ENCODE measurements around the gene IHH. TPM values are rescaled to one million over a fixed set of nuclear protein-coding genes. Genes with fewer than 3 reads are reported as not detected.

IHH gene
- total and polyA plus RNA-seq, 2 of the 8 experiments (the other 6 are each of a cell fraction or from before 2014, with no cell fraction given): 0.03 TPM; not detected in 1

GRCh38 chr2:219087848-219088247, 27.1 kb upstream of the IHH start:
- no peak overlapping the region for H3K4me2 ChIP-seq (ENCODE audit: insufficient read depth in 1 of 2, low read depth in 2 of 2, low read length in 2 of 2)
- H4K20me1 ChIP-seq (replicated peaks in 1 of 2; ENCODE audit: control insufficient read depth in 1 of 2, insufficient read depth in 2 of 2, low read length in 2 of 2): peaks cover 0 to 2% of the 10 kb centered on the region in 2 experiments
- no peak overlapping the region for H2BK5ac ChIP-seq (ENCODE audit: low read depth, low read length)
- no peaks in the 10 kb centered on the region for H3K79me1 ChIP-seq (ENCODE audit: low read depth, low read length)
- H2BK12ac ChIP-seq (ENCODE audit: low read depth, low read length): no peak overlapping the region
- H3K9ac ChIP-seq (replicated peaks in 1 of 4; ENCODE audit: extremely low read depth in 1 of 4, low read depth in 3 of 4, low read length in 3 of 4): no peak overlapping the region
- no peak overlapping the region for H4K91ac ChIP-seq (replicated peaks; ENCODE audit: insufficient read length, low read length)
- H3K79me2 ChIP-seq (ENCODE audit: control insufficient read depth in 1 of 2, insufficient read depth in 2 of 2, low read length in 2 of 2): no peaks in the 10 kb centered on the region
- H2AK5ac ChIP-seq (ENCODE audit: low read depth, low read length): no peak overlapping the region
- H2AFZ ChIP-seq (ENCODE audit: low read length): no peak overlapping the region
- H3K4ac ChIP-seq (replicated peaks; ENCODE audit: insufficient read length, low read depth, low read length): no peak overlapping the region
- WGBS, 2 experiments (ENCODE audit: extremely low coverage in 1 of 2, insufficient coverage in 1 of 2, insufficient read length in 1 of 2, insufficient replicate concordance in 2 of 2, low coverage in 1 of 2, low lambda C conversion rate in 2 of 2, missing lambda C conversion rate in 1 of 2): 83% methylated on average over 1 of the region's 1 CpG; no CpG with 5 or more reads in 1 of the 2 experiments
- H3K27me3 ChIP-seq (replicated peaks in 1 of 4; ENCODE audit: control insufficient read depth in 3 of 4, extremely low read depth in 1 of 4, insufficient read depth in 3 of 4, low read length in 3 of 4): no peaks in the 10 kb centered on the region
- H3K4me3 ChIP-seq (ENCODE audit: extremely low read depth in 1 of 4, insufficient read depth in 2 of 4, low read depth in 3 of 4, low read length in 4 of 4): no peak overlapping the region
- no peak overlapping the region for H3K14ac ChIP-seq (ENCODE audit: insufficient read length)
- no peak overlapping the region for H2BK120ac ChIP-seq (replicated peaks; ENCODE audit: low read depth, low read length)
- FAIRE-seq (no peak), DNase-seq (ENCODE audit: low read depth in 1 of 2, low spot score in 2 of 2) (no peak)
- no peak overlapping the region for H3K56ac ChIP-seq (replicated peaks; ENCODE audit: insufficient read length, low read depth, low read length)
- no peaks in the 10 kb centered on the region for H3K4me1 ChIP-seq (replicated peaks in 1 of 4; ENCODE audit: control insufficient read depth in 3 of 4, insufficient read depth in 4 of 4, low read length in 3 of 4)
- no peak overlapping the region for H2BK15ac ChIP-seq (ENCODE audit: low read length)
- H3K27ac ChIP-seq (ENCODE audit: low read depth, low read length): no peak overlapping the region
- no peaks in the 10 kb centered on the region for H3K36me3 ChIP-seq (ENCODE audit: control insufficient read depth in 2 of 4, insufficient read depth in 4 of 4, low read length in 3 of 4)
- ChIA-PET POLR2A (ENCODE audit: partially characterized antibody) (no interaction called here), CTCF (ENCODE audit: partially characterized antibody) (interaction anchor here (0.6 to 62.8 kb wide), 8 partner anchors 9 to 266 kb away, joined by 3 to 1777 read pairs (median 9); no protein-coding TSS in a partner anchor)
- no peak overlapping the region for H3K18ac ChIP-seq (ENCODE audit: extremely low read depth, low read length)
- no peaks in the 10 kb centered on the region for H3K23me2 ChIP-seq (ENCODE audit: low read depth, low read length)
- H4K8ac ChIP-seq (ENCODE audit: extremely low read depth, insufficient read depth, low read length): no peak overlapping the region
- no peak overlapping the region for H2BK20ac ChIP-seq (ENCODE audit: low read length)
- no peaks in the 10 kb centered on the region for H3K9me3 ChIP-seq (ENCODE audit: insufficient read depth in 2 of 2, low read depth in 1 of 2, low read length in 1 of 2)
- H4K5ac ChIP-seq (ENCODE audit: insufficient read length, low read depth, low read length): no peak overlapping the region
- H3K23ac ChIP-seq (ENCODE audit: insufficient read length): no peak overlapping the region
- TF ChIP-seq CEBPB (IDR thresholded peaks at IDR 0.05; ENCODE audit: low read depth, low read length): no peak
- no peak for TF ChIP-seq EGR1 (IDR thresholded peaks at IDR 0.05; ENCODE audit: borderline replicate concordance, low read depth, low read length)
- no peak for TF ChIP-seq RAD21 (IDR thresholded peaks at IDR 0.05 in 1 of 2, conservative IDR thresholded peaks at IDR 0.05 in 1 of 2; ENCODE audit: low read depth in 2 of 2, low read length in 2 of 2)
- TF ChIP-seq POLR2AphosphoS5 (IDR thresholded peaks at IDR 0.05; ENCODE audit: low read depth, low read length): no peak

Measured in H1 (cell line).